Measurements from ENCODE around the gene MAP7D3.

GRCh38 chrX:136183172-136183571 is 68.0 kb downstream of the MAP7D3 start:
- TF ChIP-seq MYC (IDR thresholded peaks at IDR 0.05; ENCODE audit: low read depth, low read length) (no peak), MAX (IDR thresholded peaks at IDR 0.05; ENCODE audit: low read depth, low read length) (no peak)
